GM19467 (cell line): ENCODE data around the gene ANK3.

Source experiments
- ATAC-seq: cut with Tn5 transposase; IDR thresholded peaks from one replicate; pipeline ENCODE4 v1.9.1; 2021; ENCODE audit warnings: mild to moderate bottlenecking, moderate library complexity; ENCODE audit not compliant: unreplicated experiment

The ANK3 gene

DNA sequence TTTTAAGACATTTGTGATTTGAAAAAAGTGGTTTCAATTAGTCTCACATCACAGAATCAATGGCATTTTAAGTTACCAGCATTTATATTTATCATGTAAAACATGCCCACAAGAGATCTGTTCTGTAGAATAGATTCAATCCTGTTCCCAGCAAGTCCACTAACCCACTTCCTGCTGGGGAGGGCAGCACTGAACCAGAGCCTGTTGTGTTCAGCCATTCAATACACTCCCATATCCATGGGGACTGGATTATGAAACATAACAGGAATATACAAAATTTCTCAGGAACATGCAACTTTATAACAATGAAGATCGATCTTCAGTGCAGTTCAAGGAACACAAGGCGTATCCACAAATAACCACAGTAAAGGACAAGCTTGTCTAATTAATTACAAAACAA, 24.4 kb upstream of the ANK3 start:
- no peak for ATAC-seq

DNA sequence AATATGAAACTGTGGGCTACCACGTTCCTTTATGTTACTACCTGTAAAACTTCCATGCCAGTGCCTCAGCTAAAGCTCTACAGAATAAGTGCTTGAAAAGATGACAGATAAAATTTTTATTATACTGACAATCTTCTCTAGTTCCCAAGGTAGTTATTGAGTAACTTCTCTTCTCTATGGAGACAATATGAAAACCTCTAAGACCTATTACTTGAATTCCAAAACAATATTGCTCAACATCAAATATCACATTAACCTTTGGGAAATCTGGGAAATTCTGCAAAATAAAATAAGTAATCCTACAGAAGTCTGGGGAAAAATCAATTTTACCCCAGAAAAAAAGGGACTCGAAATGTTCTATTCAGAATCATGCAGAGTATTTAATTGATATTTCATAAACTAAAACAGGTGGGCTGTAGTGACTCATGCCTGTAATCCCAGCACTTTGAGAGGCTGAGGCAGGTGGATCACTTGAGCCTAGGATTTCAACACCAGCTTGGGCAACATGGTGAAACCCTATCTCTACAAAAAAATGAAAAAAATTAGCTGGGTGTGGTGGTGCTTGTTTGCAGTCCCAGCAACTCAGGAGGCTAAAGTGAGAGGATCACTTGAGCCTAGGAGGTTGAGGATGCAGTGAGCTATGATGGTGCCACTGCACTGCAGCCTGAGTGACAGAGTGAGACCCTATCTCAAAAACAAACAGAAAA, 23.8 kb upstream of the ANK3 start:
- ATAC-seq = no peak

DNA sequence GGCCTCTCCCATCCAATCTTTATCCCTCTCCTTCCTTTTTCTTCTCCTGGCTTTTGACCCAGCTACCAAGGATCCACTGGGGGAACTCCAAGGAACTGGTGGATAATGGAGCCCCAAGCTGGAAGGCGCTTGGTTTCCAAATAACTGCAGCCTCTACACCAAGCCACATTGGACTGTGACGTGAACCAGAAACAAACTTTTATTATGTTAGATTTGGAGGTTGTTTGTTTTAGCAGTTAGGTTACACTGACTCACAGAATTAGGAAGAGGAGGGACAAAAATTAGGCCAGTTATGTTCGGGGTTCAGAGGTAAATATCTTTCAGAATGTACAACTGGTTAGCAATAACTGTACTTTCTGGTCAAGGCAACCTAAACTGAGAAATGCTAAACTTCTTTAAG, 21.3 kb upstream of the ANK3 start:
- no peak for ATAC-seq

DNA sequence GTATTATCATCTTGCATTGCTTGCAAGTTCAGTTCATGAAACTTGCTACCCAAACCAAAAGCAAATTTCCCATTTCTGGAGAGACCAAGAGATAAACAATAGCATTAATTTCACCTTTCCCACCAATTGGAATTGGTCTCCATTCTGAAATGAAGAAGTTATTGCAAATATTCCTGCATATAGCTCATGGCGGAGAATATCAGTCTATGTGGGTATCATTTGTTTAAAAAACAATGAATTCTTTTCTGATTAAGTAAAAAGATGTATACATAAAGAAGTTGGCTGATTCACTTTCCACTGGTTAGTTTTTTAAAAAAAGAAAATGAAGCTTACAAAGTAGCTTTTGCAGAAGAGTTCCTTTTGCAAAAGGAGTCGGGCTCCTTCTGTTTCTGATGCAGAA, 19.5 kb upstream of the ANK3 start:
- ATAC-seq = no peak

DNA sequence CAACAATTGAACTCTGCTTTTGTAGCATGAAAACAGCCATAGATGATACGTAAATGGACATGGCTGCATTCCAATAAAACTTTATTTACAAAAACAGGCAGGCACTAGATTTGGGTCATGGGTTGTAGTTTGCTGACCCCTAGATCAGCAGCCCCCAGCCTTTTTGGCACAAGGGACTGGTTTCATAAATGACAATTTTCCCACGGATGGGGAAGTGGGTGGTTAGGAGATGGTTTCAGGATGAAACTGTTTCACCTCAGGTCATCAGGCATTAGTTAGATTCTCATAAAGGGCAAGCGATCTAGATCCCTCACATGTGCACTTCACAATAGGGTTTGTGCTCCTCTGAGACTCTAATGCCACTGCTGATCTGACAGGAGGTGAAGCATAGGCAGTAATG, 16.5 kb upstream of the ANK3 start:
- no peak for ATAC-seq

DNA sequence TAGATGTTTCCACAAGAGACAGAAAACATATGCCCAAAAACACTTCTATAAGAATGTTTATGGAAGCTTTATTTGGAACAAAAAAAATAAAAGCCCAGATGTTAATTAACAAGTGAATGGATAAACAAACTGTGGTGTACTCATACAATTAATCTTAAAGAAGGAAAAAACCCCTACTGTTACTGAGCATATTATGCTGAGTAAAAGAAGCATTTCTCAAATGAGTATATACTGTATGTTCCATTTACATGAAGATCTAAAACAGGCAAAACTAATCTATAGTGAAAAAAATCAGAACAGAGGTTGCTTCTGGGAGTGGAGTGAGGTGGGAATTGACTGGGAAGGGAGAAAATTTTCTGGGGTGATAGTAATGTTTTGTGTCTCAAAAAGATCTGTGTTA, 15.5 kb upstream of the ANK3 start:
- no peak for ATAC-seq

DNA sequence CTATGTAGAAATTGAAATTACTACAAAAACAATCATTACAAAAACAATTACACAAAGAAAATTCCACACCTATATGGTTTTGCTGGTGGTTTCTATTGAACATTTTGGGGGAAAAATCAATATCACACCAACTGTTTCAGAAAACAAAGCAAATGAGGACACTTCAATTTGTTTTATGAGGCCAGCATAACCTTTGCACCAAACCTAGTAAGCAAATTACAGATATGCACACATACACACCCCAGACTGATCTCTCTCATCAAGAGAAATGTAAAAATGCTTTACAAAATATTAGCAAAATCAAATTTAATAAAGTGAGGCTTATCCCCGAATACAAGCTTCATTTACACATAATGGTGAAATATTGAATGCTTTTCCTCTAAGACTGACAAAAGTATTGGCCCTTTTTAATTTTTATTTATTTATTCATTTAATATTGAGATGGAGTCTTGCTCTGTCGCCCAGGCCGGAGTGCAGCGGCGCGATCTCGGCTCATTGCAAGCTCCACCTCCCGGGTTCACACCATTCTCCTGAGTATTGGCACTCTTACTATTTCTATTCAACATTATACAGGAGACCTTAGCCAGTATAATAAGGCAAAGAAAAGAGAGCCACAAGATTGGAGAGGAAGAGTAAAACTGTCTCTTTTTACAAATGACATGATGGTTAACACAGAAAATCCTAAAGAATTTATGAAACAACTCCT, 13.6 kb upstream of the ANK3 start:
- ATAC-seq = no peak

DNA sequence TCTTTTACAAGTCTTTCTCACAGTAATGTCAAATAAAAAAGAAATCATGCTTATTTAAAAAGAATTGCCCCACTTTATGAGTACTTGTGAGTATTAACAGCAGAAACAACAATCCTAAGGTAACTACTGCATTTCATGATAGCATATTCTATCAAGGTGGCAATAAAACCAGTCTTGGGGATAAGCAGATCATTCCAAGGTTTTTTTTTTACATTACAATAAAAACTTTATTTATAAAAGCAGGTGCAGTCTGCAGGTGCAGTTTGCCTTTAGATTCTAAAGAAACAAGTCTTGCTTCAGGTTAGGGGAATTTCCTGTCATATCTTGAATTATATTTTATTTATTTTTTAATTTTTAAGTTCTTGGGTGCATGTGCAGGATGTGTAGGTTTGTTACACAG, 10.7 kb upstream of the ANK3 start:
- ATAC-seq = no peak

DNA sequence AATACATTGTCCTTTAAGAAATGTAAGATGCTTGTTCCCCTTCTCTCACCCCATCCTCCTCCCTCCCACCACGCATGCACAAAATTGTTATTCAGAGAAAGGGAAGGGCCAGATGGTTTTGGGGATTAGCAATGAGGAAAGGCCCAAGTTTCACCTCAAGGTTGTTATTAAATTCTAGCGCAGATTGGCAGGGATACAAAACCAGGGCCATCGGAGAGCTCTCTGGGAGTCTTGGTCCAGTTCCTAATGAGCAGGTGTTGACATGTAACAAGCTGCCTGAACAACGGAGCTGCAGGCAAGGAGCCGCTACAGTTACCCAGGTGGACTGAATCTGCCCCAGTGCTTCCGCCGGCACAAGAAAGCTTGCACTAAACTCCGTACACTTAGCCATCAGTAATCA, 9.7 kb upstream of the ANK3 start:
- ATAC-seq = no peak

DNA sequence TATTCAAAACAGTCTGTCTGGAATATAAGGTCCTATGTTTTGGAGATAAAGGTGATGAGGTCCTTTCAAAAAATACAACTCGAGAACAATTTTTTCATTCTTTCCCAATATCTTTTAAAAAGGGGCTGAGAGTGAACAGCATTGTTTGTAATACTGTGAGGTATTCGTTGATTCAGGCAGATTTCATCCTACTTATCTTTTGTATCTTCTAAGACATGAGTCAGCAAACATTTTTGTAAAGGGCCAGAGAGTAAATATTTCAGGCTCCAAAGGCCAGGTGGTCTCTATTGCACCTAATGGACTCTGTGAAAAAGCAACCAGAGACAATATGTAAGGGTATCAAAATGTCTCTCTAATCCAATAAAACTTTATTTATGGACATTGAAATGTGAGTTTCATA, 8.1 kb upstream of the ANK3 start:
- no peak for ATAC-seq

DNA sequence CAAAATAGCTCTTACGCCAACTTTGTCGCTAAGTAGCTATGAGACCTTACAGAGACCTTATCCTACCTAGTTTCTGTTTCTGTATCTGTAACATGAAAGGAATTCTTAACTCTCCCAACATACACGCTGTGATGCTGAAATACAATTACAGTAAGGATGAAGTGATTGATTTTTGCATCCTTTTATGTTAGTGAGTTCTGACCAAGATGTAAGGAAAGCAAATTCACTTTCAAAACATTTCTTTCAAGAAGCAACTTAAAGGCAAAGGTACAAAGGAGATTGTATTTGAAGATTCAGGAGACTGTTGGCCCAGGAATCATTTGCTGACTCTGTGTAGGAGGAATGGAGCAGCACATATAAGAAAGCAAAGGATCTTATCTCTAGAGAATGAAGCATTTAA, 7.1 kb upstream of the ANK3 start:
- ATAC-seq = no peak

DNA sequence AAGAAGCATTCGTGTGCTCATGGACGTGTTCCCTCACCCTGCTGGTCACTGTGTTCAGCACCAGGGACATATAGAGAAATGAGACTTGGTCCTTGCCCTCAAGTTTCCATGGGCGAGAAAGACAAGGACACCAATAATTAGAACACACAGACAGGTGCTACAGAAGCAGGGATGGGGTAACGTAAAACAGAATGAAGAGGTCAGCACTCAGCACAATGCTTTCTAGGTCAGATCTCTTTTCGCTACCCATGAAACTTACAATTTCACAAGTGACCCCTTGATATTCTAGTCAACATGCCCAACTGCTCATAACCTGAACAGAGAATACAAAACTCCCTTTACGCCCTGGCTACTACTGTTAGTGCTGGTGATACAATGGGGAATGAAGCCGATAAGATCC, 6.0 kb upstream of the ANK3 start:
- no peak for ATAC-seq

DNA sequence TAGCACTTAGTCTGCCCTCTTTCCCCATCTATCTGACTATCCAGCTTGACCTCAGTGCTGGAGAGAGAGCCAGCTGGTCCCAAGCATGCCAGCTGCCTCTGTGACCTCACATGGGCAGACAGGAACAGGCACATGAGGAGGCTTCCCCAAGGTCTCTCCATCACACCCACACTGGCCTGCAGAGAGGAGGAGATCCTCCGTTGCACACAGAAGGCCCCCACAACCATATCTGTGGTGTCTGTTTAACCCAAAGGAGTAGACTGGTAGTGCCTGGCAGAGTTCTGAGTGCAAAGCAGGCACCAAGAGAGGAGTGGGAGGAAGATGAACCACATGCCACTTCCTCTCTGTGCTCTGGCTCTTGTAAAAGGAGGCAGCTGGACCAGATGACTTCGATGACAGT, 4.8 kb upstream of the ANK3 start:
- no peak for ATAC-seq

DNA sequence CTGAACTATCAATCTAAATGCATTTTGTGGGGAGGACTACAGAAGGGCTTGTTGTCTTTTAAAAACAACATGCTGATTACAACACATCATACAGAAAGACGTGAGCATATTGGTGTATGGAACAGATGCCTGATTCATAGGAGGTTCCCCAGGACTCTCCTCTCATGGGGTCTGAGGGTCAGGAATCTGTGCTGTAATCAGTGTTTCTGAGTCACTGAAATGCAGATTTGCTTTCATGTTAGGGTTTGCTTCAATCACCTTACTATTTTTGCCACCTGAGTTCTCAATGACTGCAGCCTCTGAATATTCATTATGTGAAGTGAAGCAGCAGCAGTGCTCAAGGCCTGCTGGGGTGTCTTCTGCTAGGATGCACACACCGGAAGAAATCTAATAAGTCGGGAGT, 550 bp upstream of the ANK3 start:
- no peak for ATAC-seq

DNA sequence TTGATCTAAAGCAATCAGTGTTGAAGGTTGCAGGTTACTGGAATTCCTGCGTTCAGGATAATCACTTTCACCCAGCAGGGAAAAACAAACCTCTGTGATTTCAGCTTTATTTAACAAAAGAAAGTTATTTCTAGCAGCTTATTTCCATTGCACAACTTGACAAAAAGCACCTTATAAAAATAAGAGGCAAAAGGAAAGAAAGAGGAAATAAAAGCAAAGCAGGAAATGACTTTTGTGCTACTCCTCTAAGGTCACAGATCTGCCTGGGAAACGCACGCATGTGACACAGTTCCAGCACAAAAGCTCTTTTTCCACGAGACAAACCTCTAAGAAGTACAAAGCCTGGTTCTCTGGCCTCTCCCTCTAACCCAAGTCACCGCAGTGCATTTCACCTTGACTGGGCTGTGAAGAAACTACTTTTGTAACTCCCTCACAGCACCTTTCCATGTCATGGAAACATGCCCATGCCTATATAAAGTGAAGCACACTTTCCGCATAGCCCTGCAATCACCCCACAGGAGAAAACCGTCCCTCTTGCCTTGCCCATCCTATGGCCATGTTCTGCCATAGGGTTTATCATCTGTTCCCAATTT, 870 bp downstream of the ANK3 start:
- no peak for ATAC-seq

DNA sequence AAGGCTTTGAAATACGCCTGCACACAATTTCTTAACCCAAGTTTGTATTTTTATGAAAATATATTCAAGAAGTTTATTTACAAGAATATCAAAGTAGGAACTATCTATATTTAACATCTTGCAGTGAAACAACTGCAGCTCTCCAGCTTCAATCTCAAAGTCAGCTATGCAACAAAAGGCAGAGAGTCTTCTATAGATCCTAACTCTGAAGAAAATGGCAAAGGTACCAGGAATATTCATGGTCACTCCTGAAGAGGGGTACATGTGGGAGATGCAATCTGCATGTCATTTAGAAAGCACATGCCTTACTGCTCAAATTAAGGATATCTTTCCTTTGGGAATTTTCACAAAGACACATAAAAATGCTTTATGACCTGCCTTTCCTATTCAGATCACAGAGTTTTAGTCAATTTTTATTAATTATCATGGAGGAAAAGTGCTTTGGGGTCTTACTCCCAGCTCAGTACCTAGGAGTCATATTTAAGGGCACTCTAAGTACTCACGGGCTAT, 1.5 kb downstream of the ANK3 start:
- no peak for ATAC-seq

DNA sequence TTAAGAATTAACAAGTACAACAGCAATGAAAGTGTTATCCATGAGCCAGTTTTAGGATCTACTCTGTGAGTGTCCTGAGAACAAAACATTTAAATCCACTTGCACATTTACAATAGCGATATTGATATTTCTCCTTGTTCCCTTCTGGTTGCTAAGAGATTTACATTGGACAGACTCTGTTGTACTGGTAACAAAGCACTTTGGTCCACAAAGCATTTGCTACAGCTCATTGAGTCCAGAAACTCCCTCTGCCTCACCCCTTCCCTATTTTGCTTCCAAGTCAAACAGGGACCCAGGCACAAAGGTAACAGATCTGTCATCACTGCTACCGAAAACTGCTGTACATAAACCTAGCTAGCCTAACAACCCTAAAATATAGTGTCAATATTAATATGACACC, 2.1 kb downstream of the ANK3 start:
- ATAC-seq = no peak

DNA sequence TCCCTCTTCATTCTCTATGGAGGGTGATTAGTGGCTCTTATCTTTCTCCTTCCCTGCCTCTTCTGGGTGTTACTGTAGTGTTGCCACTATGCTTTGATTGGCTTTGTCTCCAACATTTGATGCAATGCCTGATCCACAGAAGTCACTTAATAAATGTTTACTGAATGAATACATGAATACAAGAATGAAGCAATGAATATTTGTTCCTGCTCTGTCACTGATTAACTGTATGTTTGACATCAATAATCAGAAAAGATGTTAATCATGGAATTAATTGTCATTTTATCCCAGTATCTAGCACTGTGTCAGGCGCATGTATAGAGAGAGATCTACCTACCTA, 4.3 kb downstream of the ANK3 start:
- ATAC-seq = no peak

DNA sequence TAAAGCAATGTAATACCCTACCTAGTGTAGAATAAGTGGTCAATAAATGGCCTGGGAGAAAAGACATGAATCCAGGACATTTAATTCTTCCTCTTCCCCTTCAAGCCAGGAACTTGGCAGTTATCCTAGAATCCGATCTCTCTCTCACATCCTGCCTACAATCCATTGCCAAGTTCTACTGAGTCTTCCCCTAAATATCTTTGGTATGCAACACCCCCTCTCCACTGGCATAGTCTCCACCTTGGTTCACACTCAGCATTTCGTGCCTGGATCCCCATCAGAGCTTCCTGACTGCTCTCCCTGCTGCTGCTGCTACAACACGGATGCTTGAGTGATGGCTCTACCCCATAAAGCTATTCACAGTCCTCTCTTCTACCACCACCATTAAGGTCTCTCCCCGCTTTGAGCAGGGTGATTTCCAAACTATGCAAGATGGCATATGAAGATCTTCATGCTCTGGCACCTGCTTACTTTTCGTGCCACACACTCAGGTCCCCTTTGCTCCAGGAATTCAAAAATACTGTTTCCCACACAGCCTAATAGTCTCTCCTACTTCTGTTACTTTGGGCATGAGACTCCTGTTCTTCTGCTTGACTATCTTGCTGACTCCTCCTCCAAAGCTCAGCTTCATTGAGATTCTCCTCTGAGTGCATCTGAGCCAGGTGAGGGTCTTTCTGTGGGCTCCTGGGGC, 4.8 kb downstream of the ANK3 start:
- no peak for ATAC-seq

DNA sequence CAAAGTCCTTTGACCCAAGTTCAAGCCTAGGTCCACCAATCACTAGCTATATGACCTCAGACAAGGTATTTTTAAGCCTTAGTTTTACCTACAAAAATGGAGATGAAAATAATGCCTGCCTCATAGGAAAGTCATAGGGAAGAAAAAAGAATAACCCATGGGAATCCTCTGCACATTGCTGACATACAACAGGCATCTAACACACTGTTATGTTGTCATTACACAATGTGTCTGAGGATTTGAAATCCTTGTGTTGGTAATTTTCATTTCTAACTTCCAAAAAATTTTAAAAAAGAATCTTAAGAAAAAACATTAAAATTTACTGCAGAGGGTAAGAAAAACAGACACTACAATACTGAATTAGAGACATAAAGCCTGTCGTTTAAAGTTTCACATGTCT, 5.7 kb downstream of the ANK3 start:
- no peak for ATAC-seq

DNA sequence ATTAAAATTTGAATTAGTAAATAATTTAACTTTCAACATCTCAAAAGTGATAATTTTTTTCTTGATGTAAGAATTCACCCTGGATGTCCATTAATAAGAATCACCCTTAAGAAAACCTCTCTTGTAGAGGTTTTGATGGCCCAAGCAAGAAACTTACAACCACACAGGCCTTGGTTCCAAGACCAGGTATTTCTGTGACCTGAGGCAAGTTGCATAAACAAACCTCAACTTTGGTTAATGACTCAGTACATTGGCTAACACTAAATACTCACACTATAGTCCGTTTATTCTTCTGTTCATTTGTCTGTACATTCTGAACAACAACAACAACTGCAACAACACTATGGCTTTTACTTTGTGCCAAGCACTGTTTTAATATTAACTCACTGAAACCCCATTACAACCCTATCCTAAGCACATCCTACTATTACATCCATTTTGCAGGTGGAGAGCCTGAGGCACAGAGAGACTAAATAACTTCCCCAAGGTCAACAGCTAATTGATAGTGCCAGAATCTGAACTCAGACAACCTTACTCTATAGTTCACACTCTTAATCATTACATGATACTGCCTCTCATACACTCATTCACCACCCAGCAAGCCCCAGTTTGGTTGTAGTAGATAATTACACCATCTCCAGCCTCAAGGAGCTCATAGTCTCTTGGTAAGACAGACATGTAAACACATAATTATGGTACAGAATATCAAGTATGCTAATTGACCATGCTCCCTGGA, 6.6 kb downstream of the ANK3 start:
- ATAC-seq = no peak
